Measurements from ENCODE around the gene KCNIP1. TPM values are rescaled to one million over a fixed set of nuclear protein-coding genes. Genes with fewer than 3 reads are reported as not detected.

The KCNIP1 gene
- total RNA-seq, 1 experiment from 2014 or later: not detected

GRCh38 chr5:170691657-170692056 lies 187.8 kb downstream of the KCNIP1 start:
- DNase-seq (ENCODE audit: low read depth, low spot score) (no peak), ATAC-seq (peak; percentile 74)
- Histone ChIP-seq H4K20me1 (ENCODE audit: insufficient read depth) (no peaks in the 10 kb centered on the region), H3K36me3 (ENCODE audit: control insufficient read depth in 1 of 2, insufficient read depth in 2 of 2, low read length in 2 of 2) (no peaks in the 10 kb centered on the region), H3K79me2 (ENCODE audit: insufficient read depth, low read length) (no peaks in the 10 kb centered on the region), H3K27me3 (ENCODE audit: insufficient read depth, low read length) (peaks cover 90% of the 10 kb centered on the region), H3K4me1 (ENCODE audit: control insufficient read depth in 1 of 2, insufficient read depth in 2 of 2, low read length in 2 of 2) (no peaks in the 10 kb centered on the region), H3K9ac (ENCODE audit: low read length) (no peak overlapping the region), H3K27ac (ENCODE audit: low read depth, low read length) (no peak overlapping the region), H3K9me3 (ENCODE audit: control insufficient read depth in 1 of 2, insufficient read depth in 1 of 2, low read depth in 1 of 2, low read length in 2 of 2) (no peaks in the 10 kb centered on the region), H3K4me3 (replicated peaks in 1 of 2; ENCODE audit: low read depth in 1 of 2, low read length in 2 of 2) (no peak overlapping the region), H3K4me2 (ENCODE audit: low read length) (no peak overlapping the region), H3K9me2 (ENCODE audit: insufficient read depth) (no peaks in the 10 kb centered on the region), H2AFZ (ENCODE audit: low read depth, low read length, poor library complexity, severe bottlenecking) (no peak overlapping the region)
- POLR2A ChIA-PET: no interaction called here
- no peak for TF ChIP-seq ZFX (IDR thresholded peaks at IDR 0.05)
- TF ChIP-seq EZH2phosphoT487 (IDR thresholded peaks at IDR 0.05; ENCODE audit: borderline replicate concordance): no peak
- TF ChIP-seq SRF (IDR thresholded peaks at IDR 0.05; ENCODE audit: low read depth): no peak
- peak; percentile 53 for TF ChIP-seq RAD21 (IDR thresholded peaks at IDR 0.05; ENCODE audit: low read depth)
- peak; percentile 23 to 48 (median 31); a peak in 5 of 6 replicates for TF ChIP-seq CTCF (IDR thresholded peaks at IDR 0.05 in 2 of 3, conservative IDR thresholded peaks at IDR 0.05 in 1 of 3; ENCODE audit: borderline replicate concordance in 1 of 3, insufficient read depth in 1 of 3, low read depth in 2 of 3, low read length in 2 of 3)
- BruUV-seq (replicated peaks): no TSS peak
- RAD21 ChIA-PET (ENCODE audit: low non-redundant PET in 1 of 2, low total read pairs in 2 of 2, uncharacterized antibody in 2 of 2, unreplicated experiment in 2 of 2): no interaction called here
- intact Hi-C loops (cut with micrococcal nuclease): no loop called here
- CTCF ChIA-PET: interaction anchor here (0.9 to 1.2 kb wide), 3 partner anchors 49 to 100 kb away, joined by 3 to 10 read pairs (median 3); no protein-coding TSS in a partner anchor

GRCh38 chr5:170693701-170694100 lies 189.9 kb downstream of the KCNIP1 start:
- ChIA-PET POLR2A (no interaction called here), CTCF (no interaction called here), RAD21 (ENCODE audit: low non-redundant PET in 1 of 2, low total read pairs in 2 of 2, uncharacterized antibody in 2 of 2, unreplicated experiment in 2 of 2) (no interaction called here)
- Histone ChIP-seq H3K36me3 (ENCODE audit: control insufficient read depth in 1 of 2, insufficient read depth in 2 of 2, low read length in 2 of 2) (no peaks in the 10 kb centered on the region), H4K20me1 (ENCODE audit: insufficient read depth) (no peaks in the 10 kb centered on the region), H3K27me3 (ENCODE audit: insufficient read depth, low read length) (peaks cover 92% of the 10 kb centered on the region), H3K4me2 (ENCODE audit: low read length) (no peak overlapping the region), H3K9me2 (ENCODE audit: insufficient read depth) (no peaks in the 10 kb centered on the region), H3K9me3 (ENCODE audit: control insufficient read depth in 1 of 2, insufficient read depth in 1 of 2, low read depth in 1 of 2, low read length in 2 of 2) (no peaks in the 10 kb centered on the region), H3K4me3 (replicated peaks in 1 of 2; ENCODE audit: low read depth in 1 of 2, low read length in 2 of 2) (no peak overlapping the region), H3K27ac (ENCODE audit: low read depth, low read length) (no peak overlapping the region), H2AFZ (ENCODE audit: low read depth, low read length, poor library complexity, severe bottlenecking) (no peak overlapping the region), H3K9ac (ENCODE audit: low read length) (no peak overlapping the region), H3K4me1 (ENCODE audit: control insufficient read depth in 1 of 2, insufficient read depth in 2 of 2, low read length in 2 of 2) (no peaks in the 10 kb centered on the region), H3K79me2 (ENCODE audit: insufficient read depth, low read length) (no peaks in the 10 kb centered on the region)
- ATAC-seq (no peak), DNase-seq (ENCODE audit: low read depth, low spot score) (no peak)
- intact Hi-C loops (cut with micrococcal nuclease): no loop called here
- TF ChIP-seq EZH2phosphoT487 (IDR thresholded peaks at IDR 0.05; ENCODE audit: borderline replicate concordance) (no peak), RAD21 (IDR thresholded peaks at IDR 0.05; ENCODE audit: low read depth) (no peak), SP1 (IDR thresholded peaks at IDR 0.05; ENCODE audit: low read depth) (no peak), EGR1 (IDR thresholded peaks at IDR 0.05; ENCODE audit: low read depth) (no peak), MAX (IDR thresholded peaks at IDR 0.05) (no peak), YY1 (IDR thresholded peaks at IDR 0.05; ENCODE audit: extremely low read depth, insufficient replicate concordance, low read depth, low read length) (no peak), ZFX (IDR thresholded peaks at IDR 0.05) (no peak), FOSL1 (IDR thresholded peaks at IDR 0.05; ENCODE audit: low read depth) (no peak), EZH2 (IDR thresholded peaks at IDR 0.05) (no peak), JUND (IDR thresholded peaks at IDR 0.05) (no peak), ZNF274 (IDR thresholded peaks at IDR 0.05; ENCODE audit: low read depth, low read length) (no peak), SIN3A (IDR thresholded peaks at IDR 0.05; ENCODE audit: low read depth) (no peak), POLR2A (IDR thresholded peaks at IDR 0.05; ENCODE audit: borderline replicate concordance, extremely low read depth, insufficient read depth, insufficient read length) (no peak), ATF3 (IDR thresholded peaks at IDR 0.05) (no peak)
- BruUV-seq (replicated peaks): no TSS peak
